ENCODE results near the gene ZCCHC14.
"Not testable (repeated sequence)": the region's sequence is repeated elsewhere in the genome, so short reads cannot be mapped to it uniquely, and the experiment has no call there.

ZCCHC14 gene

DNA sequence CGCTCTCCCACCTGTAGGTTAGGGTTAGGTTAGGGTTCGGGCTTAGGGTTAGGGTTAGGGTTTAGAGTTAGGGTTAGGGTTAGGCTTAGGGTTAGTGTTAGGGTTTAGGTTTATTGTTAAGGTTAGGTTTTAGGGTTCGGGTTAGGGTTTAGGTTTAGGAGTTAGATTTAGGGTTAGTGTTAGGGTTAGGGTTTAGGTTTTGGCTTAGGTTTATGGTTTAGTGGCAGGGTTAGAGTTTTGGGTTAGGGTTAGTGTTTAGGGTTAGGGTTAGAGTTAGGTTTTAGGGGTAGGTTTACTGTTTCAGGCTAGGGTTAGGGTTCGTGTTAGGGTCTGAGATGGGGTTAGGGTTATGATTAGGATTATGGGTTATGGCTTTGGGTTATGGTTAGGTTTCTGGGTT, 31.6 kb upstream of the ZCCHC14 start:
- no peak for DNase-seq (ENCODE audit: low read depth)

DNA sequence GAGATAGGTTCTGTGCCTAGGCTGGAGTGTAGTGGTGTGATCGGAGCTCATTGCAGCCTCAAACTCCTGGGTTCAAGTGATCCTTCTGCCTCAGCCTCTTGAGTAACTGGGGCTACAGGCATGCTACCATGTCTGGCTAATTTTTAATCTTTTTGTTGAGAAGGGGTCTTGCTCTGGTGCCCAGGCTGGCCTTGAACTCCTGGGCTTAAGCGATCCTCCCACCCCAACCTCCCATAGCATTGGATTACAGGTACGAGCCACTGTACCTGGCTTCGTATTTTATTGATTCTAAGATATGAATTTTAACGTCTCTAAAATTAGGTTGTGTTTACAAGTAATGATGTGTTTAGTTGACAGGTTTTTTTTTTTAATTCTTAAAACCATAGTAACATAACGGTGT, 30.8 kb upstream of the ZCCHC14 start:
- DNase-seq (ENCODE audit: low read depth), result not testable (repeated sequence)

DNA sequence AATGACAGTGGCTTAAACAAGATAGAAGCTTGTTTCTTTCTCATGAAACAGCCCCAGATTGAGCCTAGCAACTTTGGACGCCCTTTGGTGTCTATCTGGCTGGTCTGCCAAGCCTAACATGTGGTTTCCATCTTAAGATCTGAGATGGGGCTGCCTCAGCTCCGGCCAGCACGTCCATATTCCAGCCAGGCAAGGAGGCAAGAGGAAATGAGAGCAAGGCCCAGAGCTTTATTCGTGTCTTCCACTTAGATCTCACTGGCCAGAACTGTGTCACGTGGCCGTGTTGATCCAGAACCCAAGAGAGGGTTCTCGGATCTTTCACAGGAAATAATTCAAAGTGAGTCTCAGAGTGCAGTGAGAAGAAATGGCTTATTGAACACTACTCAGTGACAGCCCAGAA, 28.9 kb upstream of the ZCCHC14 start:
- DNase-seq (ENCODE audit: low read depth), result not testable (repeated sequence)

DNA sequence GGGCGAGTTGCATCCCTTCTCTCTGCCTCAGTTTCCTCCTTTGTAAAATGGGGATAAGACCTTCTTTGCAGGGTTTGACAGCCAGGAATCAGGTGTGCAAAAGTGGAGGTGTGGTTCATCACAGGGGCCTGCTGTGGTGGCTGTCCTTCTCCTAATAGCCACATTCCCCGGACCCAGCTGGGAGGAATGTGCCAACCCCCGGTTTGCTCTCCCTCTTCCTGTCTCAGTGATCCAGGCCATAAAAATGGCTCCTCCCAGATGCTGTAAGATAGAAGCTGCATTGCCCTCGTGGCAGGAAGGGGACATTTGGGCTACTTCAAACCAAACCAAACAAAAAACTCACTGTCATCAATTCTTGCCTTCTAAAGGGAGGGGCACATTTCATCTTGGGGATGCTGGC, 26.3 kb upstream of the ZCCHC14 start:
- not testable (repeated sequence) for DNase-seq (ENCODE audit: low read depth)

DNA sequence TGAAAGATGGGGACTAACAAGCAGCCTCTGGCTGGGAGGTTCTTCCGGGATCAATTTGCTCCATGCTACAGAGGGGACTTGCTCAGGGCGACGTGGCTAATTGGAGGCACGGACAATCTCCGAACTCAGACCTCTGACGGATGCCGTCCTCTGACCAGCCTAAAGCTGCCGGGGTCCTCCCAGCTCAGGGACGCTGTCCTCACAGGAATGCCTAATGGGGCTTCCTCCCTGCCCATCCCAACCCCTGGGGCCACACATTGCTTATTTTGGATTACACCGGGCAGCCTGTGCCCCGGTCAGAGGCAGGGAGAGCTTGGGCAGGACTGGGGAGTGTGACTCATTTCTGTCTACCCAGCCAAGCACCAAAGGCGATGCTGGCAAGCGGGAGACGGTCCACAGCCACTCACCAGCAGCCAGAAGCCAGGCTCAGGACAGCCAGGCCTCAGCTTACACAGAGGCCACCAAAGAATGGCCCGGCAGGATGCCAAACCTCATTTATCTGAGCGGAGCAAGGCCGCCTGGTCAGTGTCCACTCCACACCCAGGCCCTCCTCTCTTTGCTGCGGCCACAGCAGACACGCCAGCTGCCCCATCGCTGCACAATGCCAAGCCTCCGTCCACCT, 25.7 kb upstream of the ZCCHC14 start:
- not testable (repeated sequence) for DNase-seq (ENCODE audit: low read depth)

DNA sequence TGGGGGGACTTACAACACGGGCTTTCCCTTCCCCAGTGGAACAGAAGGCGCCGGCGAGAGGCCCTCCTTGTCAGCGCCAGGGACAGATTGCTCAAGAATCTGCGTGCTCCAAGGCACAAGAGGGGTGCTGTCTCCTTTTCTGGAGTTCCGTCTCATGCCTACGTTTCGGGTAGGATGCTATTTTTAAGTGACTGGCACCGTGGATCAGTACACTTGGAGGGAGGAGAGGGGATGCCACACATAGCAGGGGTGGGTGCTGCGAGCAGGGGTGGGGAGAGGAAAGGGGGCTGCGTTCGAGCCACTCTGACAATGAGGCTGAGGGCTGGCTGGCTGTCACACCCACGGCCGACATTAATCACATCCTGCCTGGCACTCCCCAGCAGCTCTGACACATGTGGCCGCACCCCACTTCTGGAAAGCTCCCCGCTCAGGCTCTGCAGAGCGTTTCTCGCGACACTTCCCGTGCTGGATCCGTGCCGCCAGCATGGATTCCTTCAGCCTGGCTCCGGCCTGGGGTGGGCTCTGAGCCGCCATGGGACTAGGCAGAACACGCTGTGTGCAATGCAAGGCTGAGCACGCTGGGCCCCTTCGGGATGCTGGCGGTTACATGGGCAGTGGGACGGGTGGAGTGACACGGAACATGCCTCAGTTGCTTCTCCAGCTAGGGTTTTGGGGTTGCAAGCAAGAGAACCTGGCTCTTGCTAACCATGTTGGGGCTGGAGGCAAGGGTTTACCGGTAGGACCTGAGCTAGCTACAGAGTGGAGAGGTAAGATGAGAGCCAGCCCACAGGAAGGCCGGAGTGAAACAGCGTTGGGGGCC, 25.0 kb upstream of the ZCCHC14 start:
- not testable (repeated sequence) for DNase-seq (ENCODE audit: low read depth)

DNA sequence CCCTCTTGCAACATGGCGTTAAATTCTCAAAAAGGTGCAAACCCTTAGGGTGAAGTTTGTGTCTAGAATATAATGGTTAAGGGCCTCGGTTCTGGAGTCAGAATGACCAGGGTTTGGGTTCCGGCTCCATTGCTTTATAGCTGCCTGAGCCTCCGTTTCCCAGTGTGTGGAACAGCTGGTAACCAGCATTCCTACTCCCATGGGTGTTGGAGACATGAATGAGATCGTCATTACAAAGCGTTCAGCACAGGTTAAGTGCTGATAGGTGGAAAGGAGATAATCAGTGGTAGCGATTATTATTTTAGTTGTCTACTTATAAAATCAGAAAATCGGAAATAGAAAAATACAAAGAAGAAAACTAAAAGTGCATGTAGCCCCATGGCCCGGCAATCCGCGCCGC, 23.5 kb upstream of the ZCCHC14 start:
- DNase-seq (ENCODE audit: low read depth), result no peak

DNA sequence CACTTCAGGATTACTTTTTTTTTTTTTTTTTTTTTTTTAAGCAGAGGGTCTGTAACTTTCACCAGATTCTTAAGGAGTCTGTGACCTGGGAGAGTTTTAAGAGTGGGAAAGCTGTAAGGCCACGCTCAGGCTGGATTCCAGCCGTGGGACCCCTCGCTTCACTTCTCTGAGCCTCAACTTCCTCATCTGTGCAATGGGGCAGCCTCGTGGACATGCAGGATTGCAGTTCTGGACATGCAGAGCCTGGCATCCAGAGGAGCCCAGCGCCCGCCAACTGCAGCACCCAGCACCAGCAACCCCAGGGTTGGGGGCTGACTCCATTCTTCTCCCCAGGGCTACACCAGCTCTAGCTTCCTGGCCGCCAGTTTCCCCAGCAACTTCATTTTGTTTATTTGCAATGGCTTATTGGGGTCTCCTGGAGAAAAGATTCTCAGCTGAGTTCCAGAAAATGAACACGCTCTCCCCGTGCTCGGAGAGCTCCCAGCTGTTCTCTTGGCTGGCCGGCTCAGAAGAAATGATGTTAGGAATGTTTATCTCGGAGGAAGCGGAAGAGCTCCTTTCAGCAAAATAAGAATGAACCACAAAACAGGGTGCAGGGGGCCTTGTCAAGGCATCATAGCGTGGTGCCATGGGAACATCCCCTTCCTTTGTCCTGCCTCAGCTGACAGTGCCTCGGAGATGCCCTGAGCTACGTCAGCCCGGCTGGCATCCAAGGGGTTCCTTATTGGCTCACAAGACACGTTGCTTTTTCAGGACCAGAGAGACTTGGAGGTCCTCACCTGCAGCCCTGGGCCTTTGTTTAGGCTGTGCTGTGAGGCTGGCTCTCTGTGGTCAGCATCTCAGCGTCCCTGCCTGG, 22.9 kb upstream of the ZCCHC14 start:
- DNase-seq (ENCODE audit: low read depth), result no peak

DNA sequence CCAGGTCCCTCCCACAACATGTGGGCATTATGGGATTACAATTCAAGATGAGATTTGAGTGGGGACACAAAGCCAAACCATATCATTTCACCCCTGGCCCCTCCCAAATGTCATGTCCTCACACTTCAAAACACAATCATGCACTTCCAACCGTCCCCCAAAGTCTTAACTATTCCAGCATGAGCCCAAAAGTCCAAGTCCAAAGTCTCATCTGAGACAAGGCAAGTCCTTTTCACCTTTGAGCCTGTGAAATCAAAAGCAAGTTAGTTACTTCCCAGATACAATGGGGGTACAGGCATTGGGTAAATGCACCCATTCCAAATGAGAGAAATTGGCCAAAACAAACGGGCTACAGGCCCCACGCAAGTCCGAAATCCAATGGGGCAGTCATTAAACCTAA, 17.0 kb upstream of the ZCCHC14 start:
- not testable (repeated sequence) for DNase-seq (ENCODE audit: low read depth)

DNA sequence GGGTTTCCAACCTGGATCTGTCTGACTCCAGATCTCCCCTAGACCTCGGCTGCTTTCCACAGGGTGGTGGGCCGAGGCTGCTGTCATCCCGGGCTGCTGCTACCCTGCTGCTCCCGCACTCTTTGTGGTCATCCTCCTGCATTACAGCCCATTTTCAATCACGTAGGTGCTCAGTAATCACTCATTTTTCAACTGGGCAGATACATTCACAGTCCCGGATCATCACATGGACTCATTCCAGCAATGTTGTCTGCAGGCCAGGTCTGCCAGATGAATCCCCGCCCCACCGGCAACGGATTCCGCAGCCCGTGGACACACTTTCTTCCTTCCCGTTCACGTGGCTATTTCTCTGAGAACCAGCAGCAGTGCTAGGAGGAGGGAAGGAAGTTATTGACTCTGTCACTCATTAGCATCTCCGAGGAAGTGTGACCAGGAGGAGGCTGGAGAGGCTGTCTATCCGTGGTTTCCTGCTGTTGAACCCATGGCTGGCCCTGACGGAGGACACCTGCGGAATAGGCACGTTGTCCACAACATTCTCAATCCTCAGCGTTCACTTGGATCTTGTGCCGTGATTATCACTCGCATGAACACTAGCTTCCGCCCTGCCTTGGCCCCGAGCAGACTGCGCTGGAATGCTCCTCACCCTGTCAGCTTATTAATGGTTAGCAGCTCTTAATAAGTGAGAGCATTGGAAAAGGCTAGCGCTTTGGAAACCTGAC, 14.7 kb upstream of the ZCCHC14 start:
- no peak for DNase-seq (ENCODE audit: low read depth)

DNA sequence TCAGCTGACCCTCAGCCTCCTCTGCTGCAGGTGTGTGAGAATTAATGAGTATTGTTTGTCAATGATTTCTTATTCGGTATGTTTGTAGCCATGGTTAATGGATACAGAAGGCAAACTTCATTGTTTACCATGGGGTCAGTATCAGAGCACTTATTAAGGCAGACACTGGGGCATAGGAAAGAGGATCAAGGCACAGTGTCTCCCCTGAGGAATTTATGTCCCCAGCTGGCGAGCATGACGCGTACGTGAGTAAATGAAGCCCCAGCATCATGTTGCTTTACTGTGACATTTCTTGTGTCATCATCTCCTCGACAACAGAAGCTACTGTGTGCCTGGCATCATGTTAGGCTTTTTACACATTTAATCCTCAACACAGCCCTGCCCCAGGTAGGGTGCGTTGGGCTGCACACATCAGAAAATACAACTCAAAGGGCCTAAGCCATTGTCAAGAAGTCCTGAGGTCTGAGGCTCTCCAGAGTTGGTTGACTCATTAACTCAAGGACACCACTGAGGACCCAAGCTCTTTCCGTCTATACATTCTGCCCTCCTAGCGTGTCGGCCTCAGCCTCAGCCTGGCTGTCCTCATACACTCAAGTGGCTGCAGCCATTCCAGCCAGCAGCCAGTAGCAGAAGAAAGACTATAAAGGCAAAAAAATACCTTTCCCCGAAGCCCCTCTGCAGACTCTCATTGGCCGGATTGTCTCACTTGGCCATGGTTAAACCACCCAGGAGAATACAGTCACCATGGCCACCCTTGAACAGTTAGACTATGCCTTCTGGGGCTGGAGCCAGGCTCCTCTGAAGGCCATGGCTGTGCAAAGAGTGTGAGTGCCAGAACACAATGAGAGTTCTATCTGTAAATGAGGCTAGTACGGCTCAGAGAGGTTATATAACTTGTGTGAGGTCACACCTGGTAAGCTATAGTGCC, 13.9 kb upstream of the ZCCHC14 start:
- no peak for DNase-seq (ENCODE audit: low read depth)

DNA sequence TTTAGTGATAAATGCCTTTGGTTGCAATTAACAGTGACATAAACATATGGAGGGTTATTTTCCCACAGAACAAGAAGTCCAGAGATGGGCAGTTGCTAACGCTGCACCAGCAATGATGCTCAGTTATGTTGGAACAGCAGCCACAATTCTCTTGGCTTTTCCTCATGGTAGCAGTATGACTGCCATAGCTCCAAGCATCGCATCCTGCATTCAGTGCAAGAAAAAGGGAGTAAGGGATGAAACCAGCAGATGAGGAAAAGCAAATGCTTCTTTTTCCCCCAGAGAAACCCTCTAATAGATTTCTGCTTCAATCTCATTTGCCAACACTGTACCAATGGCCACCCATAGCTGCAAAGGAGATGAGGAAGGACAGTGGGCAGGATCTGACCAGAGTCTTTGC, 13.0 kb upstream of the ZCCHC14 start:
- DNase-seq (ENCODE audit: low read depth), result no peak

DNA sequence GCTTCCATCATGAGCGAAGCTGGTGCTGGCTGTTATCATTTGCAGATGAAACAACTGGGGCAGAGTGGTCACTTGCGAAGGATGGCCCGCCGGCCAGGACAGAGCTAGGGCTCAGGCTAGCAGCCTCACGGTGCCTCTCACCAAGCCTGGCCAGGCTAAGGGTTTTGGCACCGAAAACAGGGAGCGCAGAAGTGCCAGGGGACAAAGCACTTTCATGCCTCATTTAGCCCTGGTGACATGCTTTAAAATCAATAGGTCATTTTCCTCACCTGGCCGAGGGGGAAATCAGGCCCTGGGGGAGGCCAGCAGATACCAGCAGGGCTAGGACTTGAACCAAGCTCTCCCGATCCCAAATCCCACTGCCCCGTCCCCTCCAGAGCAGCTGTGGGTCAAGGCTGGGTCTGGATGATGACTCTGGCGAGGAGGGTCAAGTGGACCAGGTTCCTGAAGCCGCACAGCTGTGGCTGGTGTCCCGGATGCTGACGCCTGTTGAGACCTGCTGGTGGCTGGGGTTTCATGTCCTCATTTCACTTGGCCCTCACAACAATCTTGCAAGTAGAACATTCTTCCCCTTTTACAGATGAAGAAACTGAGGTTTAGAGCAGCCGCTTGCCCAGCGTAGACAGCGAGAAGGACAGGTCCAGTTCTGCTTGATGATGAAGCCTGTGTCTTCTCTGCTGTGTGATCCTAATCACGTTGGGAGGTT, 10.6 kb upstream of the ZCCHC14 start:
- not testable (repeated sequence) for DNase-seq (ENCODE audit: low read depth)

DNA sequence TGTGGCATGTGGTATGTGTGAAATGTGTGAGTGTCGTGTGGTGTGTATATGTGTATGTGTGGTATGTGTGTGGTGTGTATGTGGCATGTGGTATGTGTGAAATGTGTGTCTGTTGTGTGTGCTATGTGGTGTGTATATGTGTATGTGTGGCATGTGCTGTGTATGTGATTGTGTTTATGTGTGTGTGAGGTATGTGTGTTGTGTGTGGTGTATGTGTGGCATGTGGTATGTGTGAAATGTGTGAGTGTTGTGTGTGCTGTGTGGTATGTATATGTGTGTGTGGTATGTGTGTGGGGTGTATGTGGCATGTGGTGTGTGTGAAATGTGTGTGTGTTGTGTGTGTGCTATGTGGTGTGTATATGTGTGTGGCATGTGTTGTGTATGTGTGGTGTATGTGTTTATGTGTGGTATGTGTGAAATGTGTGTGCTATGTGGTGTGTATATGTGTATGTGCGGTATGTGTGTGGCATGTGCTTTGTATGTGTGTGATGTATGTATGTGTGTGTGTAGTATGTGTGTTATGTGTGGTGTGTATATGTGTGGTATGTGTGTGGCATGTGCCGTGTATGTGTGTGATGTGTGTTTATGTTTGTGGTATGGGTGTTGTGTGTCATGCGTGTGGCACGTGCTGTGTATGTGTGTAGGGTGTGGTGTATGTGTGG, 9.6 kb upstream of the ZCCHC14 start:
- DNase-seq (ENCODE audit: low read depth), result no peak

DNA sequence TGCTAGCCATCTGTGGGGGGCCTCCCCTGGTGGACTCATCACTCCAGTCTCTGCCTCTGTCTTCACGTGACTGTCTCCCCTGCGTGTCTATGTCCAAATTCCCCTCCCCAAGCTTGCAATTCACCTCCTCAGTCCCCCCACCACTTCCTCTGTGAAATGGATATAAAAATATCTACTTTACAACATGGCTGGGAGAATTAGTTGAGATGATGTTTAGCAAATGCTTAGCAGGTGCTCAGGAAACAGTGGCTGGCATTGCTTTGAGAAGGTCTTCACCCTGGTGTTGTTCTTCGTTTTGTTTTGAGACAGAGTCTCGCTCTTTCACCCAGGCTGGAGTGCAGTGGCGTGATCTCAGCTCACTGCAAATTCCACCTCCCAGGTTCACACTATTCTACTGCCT, 8.3 kb upstream of the ZCCHC14 start:
- no peak for DNase-seq (ENCODE audit: low read depth)

DNA sequence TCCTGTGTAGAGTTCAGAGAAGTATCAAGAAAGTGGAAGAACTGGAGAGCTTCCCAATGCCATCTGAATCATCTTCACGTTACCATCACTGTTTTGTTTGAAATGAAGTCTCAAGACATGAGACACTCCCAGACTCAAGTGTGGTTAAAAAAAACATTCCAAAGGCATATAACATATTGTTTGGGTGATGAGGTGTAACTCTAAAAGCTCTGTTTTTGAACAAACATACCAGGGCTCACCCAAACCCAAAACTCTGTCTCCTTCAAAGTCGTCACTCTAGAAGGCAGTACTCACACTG, 6.3 kb upstream of the ZCCHC14 start:
- DNase-seq (ENCODE audit: low read depth), result no peak

DNA sequence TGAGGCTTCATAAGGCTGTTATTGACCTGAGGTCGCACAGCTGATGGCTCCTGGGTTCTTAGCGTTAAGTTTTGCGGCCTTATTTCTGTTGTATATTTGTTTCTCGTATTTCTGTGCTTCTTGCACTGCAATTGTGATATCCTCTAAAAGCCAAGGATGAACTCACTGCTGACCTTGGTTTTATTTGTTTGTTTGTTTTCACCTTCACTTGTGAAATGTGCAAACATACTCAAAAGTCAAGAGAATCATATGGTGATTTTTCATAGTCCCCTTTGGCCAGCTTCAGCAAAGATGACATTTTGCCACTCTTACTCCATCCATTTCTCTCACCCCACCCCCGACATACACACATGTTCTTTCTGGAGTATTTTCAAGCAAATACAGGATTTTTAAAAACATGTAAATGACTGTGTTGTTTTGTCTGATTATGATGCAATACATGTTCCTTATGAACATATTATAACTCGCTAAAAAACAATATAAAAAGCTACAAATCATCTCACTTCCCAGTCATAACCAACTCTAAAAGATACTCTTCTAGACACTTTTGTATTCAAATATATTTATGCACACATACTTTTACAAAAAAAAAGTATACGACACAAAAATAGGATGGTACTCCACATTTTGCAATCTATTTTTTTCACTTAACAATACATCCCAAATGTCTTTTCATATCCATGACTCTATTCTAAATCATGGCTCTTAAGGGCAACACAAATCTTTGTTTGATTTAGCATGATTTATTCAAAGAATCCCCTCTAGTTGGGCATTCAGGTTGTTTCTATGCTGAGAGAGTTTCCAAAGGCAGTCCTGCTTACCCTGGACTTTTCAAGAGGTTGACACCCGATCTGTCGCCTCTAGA, 5.7 kb upstream of the ZCCHC14 start:
- no peak for DNase-seq (ENCODE audit: low read depth)

DNA sequence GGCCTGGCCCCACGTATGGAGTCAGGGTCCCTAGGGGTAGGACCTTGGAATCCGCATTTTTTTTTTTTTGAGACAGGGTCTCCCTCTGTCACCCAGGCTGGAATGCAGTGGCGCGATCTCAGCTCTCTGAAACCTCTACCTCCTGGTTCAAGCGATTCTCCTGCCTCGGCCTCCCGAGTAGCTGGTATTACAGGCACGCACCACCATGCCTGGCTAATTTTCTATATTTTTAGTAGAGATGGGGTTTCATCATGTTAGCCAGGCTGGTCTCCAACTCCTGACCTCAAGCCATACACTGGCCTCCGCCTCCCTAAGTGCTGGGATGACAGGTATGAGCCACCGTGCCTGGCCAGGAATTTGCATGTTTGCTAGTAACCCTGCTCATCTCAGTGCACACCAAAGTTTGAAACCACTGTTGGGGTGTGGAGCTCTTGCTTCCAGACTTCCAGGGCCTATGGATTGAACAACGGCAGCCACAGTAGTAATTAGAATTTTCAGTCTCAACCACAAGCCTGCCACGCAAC, 5.0 kb upstream of the ZCCHC14 start:
- not testable (repeated sequence) for DNase-seq (ENCODE audit: low read depth)

Measured in T follicular helper cell (primary cell).